Fibroblast of skin of abdomen (primary cell): Measurements from ENCODE around the gene HCN3.

Experiments used
- DNase-seq: peaks from one replicate; pipeline ENCODE4 v3.0.0-alpha.2; 2013

The HCN3 gene

DNA sequence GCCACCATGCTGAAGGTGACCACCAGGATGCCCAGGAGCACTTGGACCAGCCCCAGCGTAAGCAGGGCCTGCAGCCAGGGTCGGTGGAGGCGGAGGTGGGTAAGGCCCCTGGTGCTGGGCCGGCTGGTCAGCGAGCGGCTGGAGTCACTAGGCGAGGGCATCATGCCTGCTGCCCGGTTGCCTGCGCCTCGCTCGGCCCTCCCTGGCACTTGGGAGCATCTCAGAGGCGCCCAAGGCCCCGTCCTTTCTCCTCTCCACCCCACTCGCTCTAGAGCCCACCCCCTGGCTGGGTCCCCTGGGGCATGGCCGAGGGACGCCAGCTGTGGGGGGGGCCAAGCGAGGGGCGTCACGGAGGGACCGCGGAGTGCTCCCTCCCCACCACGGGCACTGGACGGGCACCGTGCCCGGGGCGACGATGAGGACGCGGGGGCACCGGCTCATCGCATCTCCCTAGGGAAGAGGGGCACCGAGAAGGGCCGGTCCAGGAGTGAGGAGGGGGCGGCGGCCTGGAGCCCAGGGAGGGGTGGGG is 22.5 kb upstream of the HCN3 start:
- DNase-seq: no peak

DNA sequence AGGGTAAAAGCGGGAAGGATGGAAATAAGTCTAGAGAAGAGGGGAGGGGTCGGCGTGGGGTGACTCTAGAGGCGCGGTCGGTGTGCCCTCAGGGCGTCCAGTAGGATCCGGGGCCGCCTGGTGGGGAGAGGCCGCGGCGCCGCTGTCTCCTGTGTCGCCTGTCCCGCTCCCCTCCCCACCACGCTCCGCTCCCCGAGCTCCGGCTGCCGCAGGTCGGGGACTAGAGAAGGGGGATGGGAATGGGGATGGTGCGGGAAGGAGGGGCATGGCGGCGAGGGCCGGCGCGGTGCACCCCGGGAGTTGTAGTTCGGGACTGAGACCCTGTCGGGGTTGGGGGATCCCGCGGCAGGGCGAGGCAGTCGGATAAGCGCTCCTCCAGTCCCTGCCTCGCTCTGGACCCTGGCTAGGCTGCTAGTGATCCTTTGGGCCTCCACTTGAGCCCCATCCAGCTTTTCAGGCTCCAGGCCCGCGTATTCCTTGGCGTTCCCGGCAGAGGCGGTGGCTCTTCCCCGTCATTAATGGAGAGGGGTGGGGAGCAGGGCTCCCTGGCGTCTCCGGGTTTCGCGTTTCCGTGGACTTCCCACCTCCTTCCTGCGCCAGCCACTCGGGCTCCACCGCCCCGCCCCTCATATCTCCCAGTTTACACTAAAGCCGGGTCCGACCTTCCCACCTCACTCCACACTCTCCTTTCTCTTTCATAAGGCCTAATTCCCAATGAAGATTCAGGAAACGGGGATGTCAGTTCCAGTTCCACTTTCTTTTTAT is 21.8 kb upstream of the HCN3 start, which contains the start of gene ENTREP3:
TSS of gene ENTREP3 (minus strand) at position 241 of the 765 bp plus-strand sequence. CDS start 606 bp downstream, outside the sequence.
- DNase-seq: peak; percentile 80

DNA sequence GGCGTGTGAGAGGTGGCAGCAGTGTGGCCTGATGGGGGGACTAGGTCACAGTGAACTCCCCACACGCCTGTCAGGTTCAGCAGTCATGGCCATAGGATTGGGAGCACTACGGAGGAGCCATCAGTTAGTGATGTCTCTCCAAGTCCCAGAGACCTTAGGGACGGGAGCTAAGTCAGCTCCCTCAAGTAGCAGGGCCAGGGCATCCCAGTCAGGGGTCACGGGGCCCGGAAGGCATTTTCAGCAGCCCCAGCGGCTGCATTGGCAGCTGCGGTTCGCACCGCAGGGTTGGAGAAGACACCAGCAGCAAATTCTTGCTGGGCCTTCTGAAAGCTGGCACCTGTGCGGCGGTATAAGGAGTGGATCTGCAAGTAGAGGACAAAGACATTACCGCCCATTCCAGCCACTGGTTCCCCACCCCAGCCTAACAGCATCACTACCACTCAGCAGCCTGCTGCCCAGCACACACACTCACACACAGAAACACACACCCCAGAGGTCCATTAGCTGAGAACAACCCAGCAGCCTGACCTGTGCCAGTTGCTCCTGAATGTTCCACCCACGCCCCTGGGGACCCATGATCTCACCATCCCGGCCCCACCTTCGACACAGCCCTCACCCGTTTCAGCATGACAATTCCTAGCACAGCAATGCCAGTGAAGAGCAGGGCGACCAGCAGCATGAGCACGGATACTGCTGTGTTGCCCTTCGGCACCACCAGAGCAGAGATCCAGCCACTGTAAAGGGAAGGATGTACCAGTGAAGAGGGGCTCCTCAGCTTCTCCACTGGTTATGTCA is 21.0 kb upstream of the HCN3 start:
- DNase-seq: no peak

DNA sequence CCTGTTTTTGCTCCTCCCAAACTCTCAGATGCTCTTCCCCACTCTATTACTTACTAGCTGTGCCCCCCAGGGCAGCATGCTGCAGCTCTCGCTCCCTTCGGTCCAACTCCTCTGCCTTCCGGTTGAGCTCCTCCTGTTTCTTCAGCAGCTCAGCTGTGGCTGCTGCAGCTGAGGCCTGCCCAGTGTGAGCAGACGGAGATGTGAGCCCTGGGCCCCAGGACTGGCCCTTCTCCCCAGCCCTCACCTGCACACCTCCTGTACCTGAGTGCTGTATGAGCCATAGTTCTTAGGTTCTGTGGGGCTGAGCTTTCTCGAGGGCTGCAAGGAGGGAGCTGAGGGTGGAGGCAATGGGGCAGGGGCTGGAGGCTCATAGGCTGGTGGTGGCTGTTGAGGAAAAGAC is 17.0 kb upstream of the HCN3 start:
- no peak for DNase-seq

DNA sequence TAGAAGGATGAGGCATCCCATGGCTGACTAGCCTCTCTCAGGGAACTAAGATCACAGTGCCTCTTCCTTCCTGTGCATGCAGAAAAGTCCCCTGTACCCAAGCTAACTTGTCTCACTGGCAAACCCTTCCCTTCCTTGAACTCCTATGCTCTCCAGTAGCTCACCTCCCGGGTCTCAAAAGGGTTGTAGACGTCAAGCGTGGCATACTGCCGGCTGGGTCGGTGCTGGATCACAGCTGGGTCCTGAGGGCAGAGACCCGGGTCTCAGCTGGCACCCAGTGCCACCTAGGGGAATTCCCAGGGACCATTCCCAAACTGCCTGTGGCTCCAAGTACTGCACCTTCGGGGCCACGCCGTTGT is 15.8 kb upstream of the HCN3 start:
- DNase-seq: no peak

DNA sequence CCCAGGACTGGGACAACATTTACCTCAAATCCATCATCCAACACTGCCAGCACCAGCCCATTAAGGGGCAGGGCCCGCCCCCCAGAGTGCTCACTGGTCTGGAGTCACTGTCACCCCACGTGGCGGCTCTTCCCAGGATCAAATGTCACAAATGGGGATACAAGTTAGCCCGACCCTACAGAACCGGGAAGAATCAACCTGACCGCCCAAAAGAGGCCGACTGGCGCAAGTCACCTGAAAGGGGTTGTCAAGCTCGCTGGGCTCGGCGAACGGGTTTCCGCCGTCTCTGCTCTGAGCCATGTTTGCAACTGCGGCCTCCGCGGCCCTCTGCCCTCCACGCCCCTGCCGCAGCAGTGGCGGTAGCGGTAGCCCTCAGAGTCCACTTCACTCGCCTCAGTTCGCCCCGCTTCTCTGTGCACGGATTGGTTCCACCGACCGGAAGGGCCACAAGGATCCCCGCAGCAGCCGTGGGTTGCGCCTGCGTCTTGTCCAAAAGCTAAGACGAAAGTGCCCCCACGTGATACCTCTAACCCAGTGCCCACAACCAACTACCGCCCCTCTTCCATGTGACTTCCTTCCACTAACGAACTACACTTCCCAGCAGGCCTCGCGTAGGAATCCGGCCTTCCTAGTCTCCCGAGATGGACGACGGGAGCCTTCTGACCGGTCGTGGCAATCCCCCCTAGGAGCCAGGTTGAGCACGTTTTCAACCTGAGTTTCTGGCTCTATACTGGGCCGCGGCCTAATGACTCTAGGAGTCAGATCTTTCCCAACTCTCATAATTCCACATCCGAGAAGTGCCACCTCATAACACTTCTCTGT is 15.2 kb upstream of the HCN3 start, which contains the start of gene SCAMP3:
TSS of gene SCAMP3 (minus strand) at position 509 of the 822 bp plus-strand sequence. CDS start at position 300, 209 bp downstream.
- peak; percentile 98 for DNase-seq

DNA sequence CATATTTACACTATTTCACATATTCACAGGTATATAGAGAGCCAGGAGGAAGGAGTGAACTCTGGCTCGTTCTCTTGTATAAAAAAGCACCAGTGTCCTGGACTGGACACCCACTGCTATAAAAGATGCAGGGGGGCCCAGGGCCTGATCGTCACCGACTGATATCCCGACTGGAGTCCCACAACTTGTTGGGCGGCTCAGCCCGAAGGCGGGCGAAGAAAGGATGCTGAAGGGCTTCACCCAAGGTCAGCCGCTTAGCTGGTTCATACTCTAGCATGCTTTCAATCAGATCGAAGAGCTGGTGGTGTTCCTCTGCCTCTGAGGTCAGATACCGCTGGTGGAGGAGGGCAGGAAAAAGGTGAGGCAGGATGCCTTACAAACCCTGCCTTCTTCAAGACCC is 14.2 kb upstream of the HCN3 start:
- DNase-seq: no peak

DNA sequence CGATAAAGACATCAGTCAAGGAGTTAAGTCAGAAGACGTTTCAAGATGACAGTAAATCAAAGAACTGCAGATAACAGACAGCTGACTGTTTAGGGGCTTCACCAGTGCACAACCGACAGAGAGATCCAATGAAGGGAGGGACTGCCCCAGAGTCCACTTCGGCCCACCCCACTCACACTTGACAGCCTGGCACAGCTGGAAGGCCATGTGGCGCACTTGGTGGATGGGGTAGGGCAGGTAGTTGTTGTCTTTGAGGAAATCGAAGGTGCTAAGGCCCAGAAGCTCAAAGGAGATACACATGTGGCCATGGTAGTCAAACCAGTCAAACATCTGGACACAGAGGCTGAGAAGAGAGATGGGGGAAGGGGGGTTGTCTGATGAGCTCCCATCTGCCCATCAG is 10.7 kb upstream of the HCN3 start:
- DNase-seq: no peak

DNA sequence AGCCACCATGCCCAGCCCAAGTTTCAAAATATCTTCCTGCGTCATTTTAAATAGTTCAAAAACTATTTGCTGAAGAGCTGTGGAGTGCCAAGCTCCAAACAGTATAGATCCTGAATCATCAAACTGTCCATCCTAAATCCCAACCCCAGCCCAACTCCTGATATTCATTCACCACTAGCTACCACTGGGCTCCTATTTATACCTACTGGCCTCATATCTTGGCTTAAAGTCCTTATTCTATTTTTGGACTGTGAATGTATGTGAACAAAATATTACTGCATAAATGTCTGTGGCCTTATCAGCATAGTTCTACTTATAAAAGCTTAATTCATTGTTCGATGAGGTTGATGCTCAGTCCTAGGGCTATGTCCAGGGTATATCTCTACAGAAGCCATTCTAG is 9.9 kb upstream of the HCN3 start:
- DNase-seq: no peak

DNA sequence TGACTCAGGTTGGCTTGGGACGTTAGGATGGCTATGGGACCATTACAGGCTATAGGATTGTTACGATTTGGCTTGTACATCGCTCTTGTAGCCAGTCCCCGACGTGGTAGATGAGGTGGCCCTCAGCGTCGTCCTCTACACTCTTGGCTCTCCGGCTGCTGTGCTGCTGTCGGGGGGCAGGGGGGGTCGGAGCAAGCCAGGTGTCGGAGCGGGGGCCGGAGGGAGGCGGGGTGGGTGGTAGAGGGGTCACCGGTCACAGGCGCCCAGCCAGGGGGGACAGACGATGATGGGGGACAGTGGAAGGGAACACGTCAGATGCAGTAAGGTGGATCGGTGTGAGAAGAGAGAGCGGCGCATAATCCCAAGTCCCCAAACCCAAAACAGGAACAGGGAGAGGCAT is 8.6 kb upstream of the HCN3 start:
- no peak for DNase-seq

DNA sequence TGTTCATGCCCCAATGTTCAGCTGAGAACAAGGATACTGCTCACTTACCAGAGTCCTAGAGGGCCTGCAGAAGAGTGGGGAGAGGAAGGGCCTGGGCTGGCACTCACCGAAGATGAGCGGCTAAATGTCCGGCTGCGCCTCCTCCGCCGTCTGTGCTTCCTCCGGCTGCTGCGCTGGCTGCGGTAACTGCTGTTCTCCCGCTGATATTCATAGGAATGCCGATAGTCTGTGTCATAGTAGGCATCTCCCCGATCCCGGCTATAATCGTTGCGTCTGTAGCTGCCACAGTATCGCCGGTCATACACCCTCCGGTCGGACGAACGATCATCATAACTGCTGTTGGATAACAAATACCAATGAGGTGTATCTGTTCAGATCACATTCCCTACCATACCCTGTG is 7.9 kb upstream of the HCN3 start:
- no peak for DNase-seq

DNA sequence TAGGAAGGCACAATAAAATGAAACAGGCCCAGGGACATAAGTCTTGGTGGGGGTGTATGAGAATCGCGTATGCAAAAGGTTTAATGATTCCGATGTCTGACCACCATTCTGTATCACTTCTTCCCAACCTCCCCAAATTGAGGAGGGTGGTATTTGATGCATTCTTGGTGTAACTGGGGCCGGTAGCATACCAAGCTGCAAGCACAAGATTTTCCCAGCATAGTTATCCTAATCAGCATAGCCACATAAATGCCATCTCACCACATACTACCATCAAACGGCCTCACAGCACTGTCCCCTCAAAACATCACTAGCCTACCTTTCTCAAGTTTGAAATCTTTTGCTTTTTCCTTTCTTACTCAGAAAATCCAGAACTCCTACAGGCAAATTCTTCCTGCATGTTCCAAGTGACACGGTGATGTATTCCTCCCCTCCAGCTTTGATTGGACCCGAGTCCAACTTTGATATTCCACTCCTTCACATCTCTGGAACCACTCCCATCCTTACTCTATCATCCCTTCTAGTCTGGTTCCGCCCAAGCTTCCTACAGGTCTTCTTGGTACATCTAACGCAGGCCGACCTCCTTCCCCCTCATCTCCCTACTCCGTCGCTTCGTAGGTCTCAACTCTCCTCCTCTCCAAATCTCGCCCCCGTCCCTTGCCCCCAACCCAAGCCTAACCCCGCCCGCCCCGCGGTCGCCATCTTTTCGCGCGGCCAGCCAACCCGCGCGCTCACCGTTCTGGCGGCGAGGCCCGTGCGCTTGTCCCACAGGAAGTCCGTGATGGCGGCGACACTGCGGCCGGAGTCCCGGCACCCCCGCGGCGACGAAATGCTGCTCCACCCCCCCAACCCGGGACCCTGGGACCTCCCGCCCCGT is 4.6 kb upstream of the HCN3 start:
- peak; percentile 50 for DNase-seq

DNA sequence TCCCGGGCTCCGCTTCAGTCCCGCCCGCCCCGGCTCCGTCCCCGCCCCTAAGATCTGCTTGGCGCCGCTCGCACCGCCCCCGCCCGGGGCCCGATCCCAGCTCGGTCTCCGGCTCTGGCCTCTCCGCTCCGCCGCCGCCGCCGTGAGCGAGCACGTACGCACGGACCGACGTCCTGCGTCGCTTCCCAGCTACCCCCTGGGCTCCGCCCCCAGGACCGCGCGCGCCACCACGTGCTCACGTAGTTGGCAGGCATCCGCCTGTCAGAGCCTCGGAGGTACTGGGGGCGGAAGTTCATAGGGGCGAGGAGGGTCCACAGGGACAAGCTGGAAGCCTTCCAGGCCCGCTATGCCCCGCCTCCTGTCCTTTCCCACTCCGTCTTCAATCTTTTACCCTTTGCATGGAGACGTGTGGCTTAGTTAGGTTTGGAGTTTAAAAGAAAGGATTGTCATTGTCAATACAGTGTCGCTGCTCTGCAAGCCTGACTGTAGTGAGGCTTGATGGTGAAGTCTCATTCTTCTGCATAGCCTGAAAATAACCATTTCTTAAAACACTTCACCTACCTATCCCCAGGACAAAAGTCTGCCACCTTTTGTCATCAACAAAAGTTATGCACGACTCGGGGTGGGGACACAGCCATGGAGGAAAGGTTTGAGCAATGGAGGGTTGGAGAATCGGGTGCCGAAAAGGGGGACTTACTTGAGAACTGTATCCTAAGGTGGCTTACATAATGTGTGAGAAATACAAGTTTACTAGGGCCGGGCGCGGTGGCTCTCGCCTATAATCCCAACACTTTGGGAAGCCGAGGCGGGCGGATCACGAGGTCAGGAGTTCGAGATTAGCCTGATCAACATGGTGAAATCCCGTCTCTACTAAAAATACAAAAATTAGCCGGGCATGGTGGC is 3.7 kb upstream of the HCN3 start, which contains the start of gene CLK2:
TSS of gene CLK2 (minus strand) at position 162 of the 903 bp plus-strand sequence. CDS start 2,527 bp downstream, outside the sequence.
- peak; percentile 95 for DNase-seq

DNA sequence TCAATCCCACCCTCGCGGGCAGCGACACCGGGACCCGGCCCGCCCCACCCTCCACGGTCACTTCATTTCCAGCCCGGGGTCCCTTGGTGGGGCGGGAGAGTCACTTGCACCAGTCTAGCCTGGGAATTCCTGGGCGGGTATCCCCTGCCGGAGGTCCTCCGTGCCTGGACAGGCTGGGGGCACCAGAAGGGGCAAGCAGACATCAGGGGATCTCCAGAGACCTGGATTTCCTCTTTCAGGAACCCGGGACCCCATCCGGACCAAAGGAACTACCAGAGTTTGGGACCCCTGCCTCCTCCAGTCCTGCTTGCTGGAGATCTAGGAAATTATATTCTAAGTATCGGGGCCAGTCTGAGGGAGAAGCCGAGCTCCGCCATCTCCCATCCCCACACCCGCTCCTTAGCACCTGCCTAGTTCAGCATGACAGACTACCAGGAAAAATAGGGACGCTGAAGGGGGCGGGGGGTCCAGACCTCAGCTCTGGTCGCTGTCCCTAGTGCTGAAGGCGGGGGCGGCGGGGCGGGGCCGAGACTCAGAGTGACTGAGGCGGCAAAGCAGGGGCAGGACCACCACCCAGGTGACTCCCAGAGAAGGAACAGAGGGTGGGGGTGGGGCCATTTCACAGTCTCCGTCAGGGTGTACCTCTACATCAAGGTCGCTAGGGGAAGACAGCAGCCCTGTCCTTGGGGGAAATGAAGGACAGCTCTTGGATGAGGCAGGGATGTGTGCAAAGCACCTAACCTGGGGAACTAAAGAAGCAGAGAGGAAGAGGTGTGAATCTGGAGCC is 832 bp downstream of the HCN3 start:
- DNase-seq: peak; percentile 16

DNA sequence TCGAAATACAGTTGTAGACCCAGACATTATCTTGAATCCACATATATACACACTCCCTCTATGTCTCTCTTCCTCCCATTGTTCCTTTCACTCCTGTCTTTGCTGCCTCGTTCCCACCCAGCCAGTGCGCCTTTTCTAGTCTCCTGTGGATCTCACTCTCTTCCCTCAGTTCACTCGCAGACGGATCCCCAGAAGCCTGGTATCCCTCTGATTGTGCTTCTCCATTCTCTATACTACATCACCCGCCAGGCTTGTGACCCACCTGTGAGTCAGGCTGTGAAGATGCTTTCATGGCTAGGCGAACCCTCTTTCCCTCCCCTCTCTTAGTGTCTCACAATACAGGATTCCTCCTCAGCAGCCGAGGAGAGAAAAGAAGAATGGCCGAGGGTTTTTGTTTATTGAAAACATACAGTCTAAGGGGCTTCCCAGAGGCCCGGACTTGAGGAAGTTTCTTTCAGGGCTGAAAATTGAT is 1.5 kb downstream of the HCN3 start:
- DNase-seq: no peak

DNA sequence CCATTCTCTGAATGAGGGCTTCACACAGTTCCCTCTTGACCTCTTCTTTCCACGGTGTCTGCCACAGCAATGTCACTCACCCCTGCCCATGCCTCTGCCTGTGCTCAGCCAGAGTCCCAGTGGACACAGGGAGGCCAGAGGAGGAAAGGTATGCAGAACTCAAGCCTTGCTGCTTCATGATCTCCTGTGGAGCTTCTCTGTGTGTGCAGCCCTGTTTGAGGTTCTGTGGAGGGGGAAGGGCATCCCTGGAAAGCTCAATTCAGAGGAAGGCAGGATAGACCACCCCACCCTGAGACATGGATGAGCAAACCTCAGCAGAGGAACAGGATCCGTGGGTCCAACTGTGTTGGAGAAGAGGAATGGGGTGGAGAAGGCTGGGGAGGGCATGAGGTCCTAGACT is 2.0 kb downstream of the HCN3 start:
- no peak for DNase-seq

DNA sequence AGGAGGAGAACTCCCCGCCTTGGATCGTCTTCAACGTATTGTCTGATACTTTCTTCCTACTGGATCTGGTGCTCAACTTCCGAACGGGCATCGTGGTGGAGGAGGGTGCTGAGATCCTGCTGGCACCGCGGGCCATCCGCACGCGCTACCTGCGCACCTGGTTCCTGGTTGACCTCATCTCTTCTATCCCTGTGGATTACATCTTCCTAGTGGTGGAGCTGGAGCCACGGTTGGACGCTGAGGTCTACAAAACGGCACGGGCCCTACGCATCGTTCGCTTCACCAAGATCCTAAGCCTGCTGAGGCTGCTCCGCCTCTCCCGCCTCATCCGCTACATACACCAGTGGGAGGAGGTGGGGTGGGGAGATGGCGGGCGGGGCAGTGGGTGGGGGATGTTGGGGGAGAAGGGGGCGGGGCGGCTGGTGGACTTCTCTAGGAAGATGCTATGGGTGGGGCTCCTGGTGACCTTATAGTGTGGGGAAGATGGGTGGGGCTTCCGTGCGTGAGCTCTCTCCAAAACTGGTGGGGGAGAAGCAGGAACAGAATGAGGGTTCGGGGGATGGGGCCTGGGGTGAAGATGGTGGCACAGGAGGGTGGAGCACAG is 5.3 kb downstream of the HCN3 start:
- no peak for DNase-seq

DNA sequence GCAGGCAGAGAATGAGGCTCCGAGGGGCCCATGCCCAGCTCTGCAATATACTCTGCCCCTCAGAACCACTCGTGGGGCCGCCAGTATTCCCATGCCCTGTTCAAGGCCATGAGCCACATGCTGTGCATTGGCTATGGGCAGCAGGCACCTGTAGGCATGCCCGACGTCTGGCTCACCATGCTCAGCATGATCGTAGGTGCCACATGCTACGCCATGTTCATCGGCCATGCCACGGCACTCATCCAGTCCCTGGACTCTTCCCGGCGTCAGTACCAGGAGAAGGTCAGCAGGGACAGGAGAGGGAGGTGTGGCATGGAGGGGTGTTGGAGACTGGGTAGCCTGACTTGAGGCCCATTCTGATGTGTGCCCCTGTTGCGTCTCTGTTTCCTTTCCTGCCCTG is 7.2 kb downstream of the HCN3 start:
- no peak for DNase-seq

DNA sequence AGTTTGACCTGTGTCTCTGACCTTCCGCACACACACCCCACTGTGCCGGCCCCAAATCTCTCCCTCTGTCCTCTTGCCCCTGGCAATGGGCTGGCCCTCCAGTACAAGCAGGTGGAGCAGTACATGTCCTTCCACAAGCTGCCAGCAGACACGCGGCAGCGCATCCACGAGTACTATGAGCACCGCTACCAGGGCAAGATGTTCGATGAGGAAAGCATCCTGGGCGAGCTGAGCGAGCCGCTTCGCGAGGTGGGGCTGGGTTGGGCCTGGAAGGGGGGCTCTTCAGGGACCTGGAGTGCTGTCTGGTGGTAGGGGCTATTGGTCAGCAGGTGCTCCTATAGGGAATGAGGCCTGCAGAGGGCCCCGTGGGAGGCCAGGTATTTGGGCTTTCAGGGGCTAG is 7.8 kb downstream of the HCN3 start:
- DNase-seq: no peak
